GM12878 (cell line): ENCODE results near the gene NRG3. TPM values are rescaled to one million over a fixed set of nuclear protein-coding genes. Genes with fewer than 3 reads are reported as not detected.

Experiments used
- ATAC-seq: fragments of 200-7000 bp; cut with Tn5 transposase; 3 replicates; pipeline ENCODE4 v1.9.1; 2020; ENCODE audit warnings: mild to moderate bottlenecking, moderate library complexity
- BruUV-seq: library from RNA; stranded (reverse); fragments of 400-500 nt; replicated peaks from 2 replicates; lab custom pipeline; 2021; lab: Mats Ljungman, UMichigan
- CTCF ChIA-PET: fragments of 300-600 bp; sonication (Branson Sonifier 250); formaldehyde crosslinking; extraction: SDS; loops from one replicate; lab custom pipeline; 2021; ENCODE audit warnings: inconsistent platforms; lab: Yijun Ruan, JAX
- POLR2A ChIA-PET: fragments of 350-600 bp; formaldehyde crosslinking; extraction: SDS; loops from one replicate; lab custom pipeline; 2021; ENCODE audit warnings: inconsistent platforms; lab: Charles Lee
- RAD21 ChIA-PET: fragments of 300-600 bp; sonication (Branson Sonifier 250); formaldehyde crosslinking; loops from one replicate; lab custom pipeline; 2023; ENCODE audit warnings: antibody characterized with exemption; ENCODE audit not compliant: unreplicated experiment; lab: Charles Lee
- SMC1A ChIA-PET: fragments of 300-600 bp; sonication (Branson Sonifier 250); formaldehyde crosslinking; loops from one replicate; lab custom pipeline; 2023; ENCODE audit not compliant: unreplicated experiment, uncharacterized antibody; lab: Charles Lee
- DNase-seq: peaks from one replicate; pipeline ENCODE4 v3.0.0-alpha.2; 2011; ENCODE audit warnings: low read depth, low spot score
- FAIRE-seq: peaks from 3 replicates; lab custom pipeline; 2011; peaks lifted over from hg19 to GRCh38; lab: Jason Lieb, UNC
- H2AFZ ChIP-seq: 2 replicates; pipeline ENCODE4 v1.6.0; 2011; ENCODE audit warnings: low read depth, low read length, control low read depth; ENCODE audit not compliant: control insufficient read depth
- H3K27ac ChIP-seq: 2 replicates; pipeline ENCODE4 v1.5.1; 2011; ENCODE audit warnings: control low read depth; ENCODE audit not compliant: control insufficient read depth, insufficient read depth
- H3K27me3 ChIP-seq, 2 experiments: replicated peaks in 1 of 2; 2 replicates each; pipeline versions ENCODE4 v1.6.0 to v1.6.1; 2011; ENCODE audit warnings: low read length in 1 of 2; ENCODE audit not compliant: control insufficient read depth in 2 of 2, insufficient read depth in 2 of 2
- H3K36me3 ChIP-seq, 2 experiments: 2 replicates each; pipeline ENCODE4 v1.5.1; 2011; ENCODE audit warnings: low read length in 1 of 2; ENCODE audit not compliant: control insufficient read depth in 2 of 2, insufficient read depth in 2 of 2
- H3K4me1 ChIP-seq: 2 replicates; pipeline ENCODE4 v1.6.1; 2011; ENCODE audit warnings: mild to moderate bottlenecking, low read length, moderate library complexity, mixed read lengths; ENCODE audit not compliant: control insufficient read depth, insufficient read depth
- H3K4me2 ChIP-seq: 2 replicates; pipeline ENCODE4 v1.6.0; 2011; ENCODE audit warnings: control low read depth; ENCODE audit not compliant: control insufficient read depth, insufficient read depth
- H3K4me3 ChIP-seq: fragments of 200-600 bp; sonication (generic); 2 replicates; pipeline ENCODE4 v1.5.1; 2016
- H3K79me2 ChIP-seq: 2 replicates; pipeline ENCODE4 v1.6.0; 2011; ENCODE audit warnings: low read length; ENCODE audit not compliant: control insufficient read depth, insufficient read depth
- H3K9ac ChIP-seq: 2 replicates; pipeline ENCODE4 v1.8.0; 2011; ENCODE audit warnings: low read length, control low read depth, mixed read lengths; ENCODE audit not compliant: control insufficient read depth, insufficient read depth
- H3K9me3 ChIP-seq: replicated peaks from 3 replicates; pipeline ENCODE4 v1.5.1; 2011; ENCODE audit warnings: mild to moderate bottlenecking, low read length; ENCODE audit not compliant: control insufficient read depth, insufficient read depth
- H4K20me1 ChIP-seq: 2 replicates; pipeline ENCODE4 v1.6.0; 2011; ENCODE audit not compliant: control insufficient read depth, insufficient read depth
- BCLAF1 ChIP-seq: fragments of 450-650 bp; IDR thresholded peaks from 2 replicates; pipeline ENCODE4 v1.6.1; 2017; ENCODE audit warnings: antibody characterized with exemption, mild to moderate bottlenecking, moderate library complexity
- BHLHE40 ChIP-seq, 2 experiments: fragments of 450-650 bp in 1 of 2; IDR thresholded peaks; 2 replicates each; pipeline ENCODE4 v1.6.1; 2011 to 2017; ENCODE audit warnings: low read depth in 2 of 2, borderline replicate concordance in 1 of 2, improper control_type of control experiment in 1 of 2, low read length in 1 of 2, mild to moderate bottlenecking in 1 of 2
- NR2C2 ChIP-seq: IDR thresholded peaks from 2 replicates; pipeline ENCODE4 v1.6.1; 2011; ENCODE audit warnings: borderline replicate concordance, low read depth; ENCODE audit not compliant: control insufficient read depth, insufficient read length
- RB1 ChIP-seq: fragments of 450-650 bp; formaldehyde crosslinking; IDR thresholded peaks from 2 replicates; pipeline ENCODE4 v1.6.1; 2017; ENCODE audit warnings: mild to moderate bottlenecking, borderline replicate concordance
- TCF12 ChIP-seq: IDR thresholded peaks from 2 replicates; pipeline ENCODE4 v1.6.1; 2011; ENCODE audit warnings: low read depth, mild to moderate bottlenecking, low read length
- TCF3 ChIP-seq: IDR thresholded peaks from 2 replicates; pipeline ENCODE4 v1.6.1; 2012; ENCODE audit warnings: low read depth, mild to moderate bottlenecking, low read length, borderline replicate concordance; ENCODE audit not compliant: insufficient read depth
- YY1 ChIP-seq: IDR thresholded peaks from 2 replicates; pipeline ENCODE4 v1.6.1; 2011; ENCODE audit warnings: low read depth, mild to moderate bottlenecking, low read length
- ZNF217 ChIP-seq: fragments of 450-650 bp; IDR thresholded peaks from 2 replicates; pipeline ENCODE4 v1.6.1; 2017; ENCODE audit warnings: antibody characterized with exemption, mild to moderate bottlenecking
- WGBS: methylation state at CpG from one replicate; pipeline ENCODE4 v1.1.6; 2016; ENCODE audit warnings: low lambda C conversion rate; ENCODE audit not compliant: insufficient replicate concordance, insufficient coverage; ENCODE audit errors: missing lambda C conversion rate; 5-methylcytosine and 5-hydroxymethylcytosine counted together
- in situ Hi-C: fragments of 300-500 bp; cut with MboI; formaldehyde crosslinking; loops from 9 replicates; pipeline ENCODE4 v1.14.3; 2018; ENCODE audit warnings: mixed read lengths
- intact Hi-C: fragments of 100-400 bp; cut with micrococcal nuclease; formaldehyde crosslinking; loops from one replicate; pipeline ENCODE4 v1.14.2; 2022; ENCODE audit not compliant: unreplicated experiment
- polyA plus RNA-seq, 11 experiments: library from polyadenylated mRNA; depleted of rRNA in 4 of 11; unstranded in 6 of 11; stranded (reverse) in 5 of 11; fragments of >200 nt; fragmentation: Nextera tagmentation in 4 of 11; fragmentation: Illumina TruSeq in 1 of 11; extraction: Ambion mirVana in 4 of 11; extraction: Trizol in 1 of 11; gene quantifications; 1 replicate in 1 of 11; 2 replicates in 10 of 11; pipeline versions ENCODE4 v1.2.1 to v1.2.3, GENCODE V29; 2011 to 2016; ENCODE audit warnings: inconsistent platforms in 2 of 11, missing spikeins in 2 of 11, low read depth in 1 of 11
- total RNA-seq, 4 experiments: library from RNA; depleted of rRNA in 3 of 4; stranded (reverse); fragments of >200 nt in 3 of 4; fragmentation: Illumina TruSeq in 1 of 4; extraction: Trizol in 1 of 4; gene quantifications; 2 replicates each; pipeline versions ENCODE4 v1.2.1 to v1.2.3, GENCODE V29; 2013 to 2021
- TF ChIP-seq, protein P1 (sequence below): fragments of 450-650 bp; IDR thresholded peaks from 2 replicates; pipeline ENCODE4 v1.6.1; 2016; ENCODE audit warnings: mild to moderate bottlenecking
- TF ChIP-seq, protein P2 (sequence below): IDR thresholded peaks from 2 replicates; pipeline ENCODE4 v1.6.1; 2011; ENCODE audit warnings: low read depth, mild to moderate bottlenecking, low read length, moderate library complexity, borderline replicate concordance; ENCODE audit errors: extremely low read depth
- TF ChIP-seq, protein P3 (sequence below), 3 experiments: IDR thresholded peaks in 2 of 3; conservative IDR thresholded peaks in 1 of 3; 2 replicates each; pipeline ENCODE4 v1.5.1; 2011; ENCODE audit warnings: low read depth in 3 of 3, low read length in 3 of 3, mild to moderate bottlenecking in 3 of 3, control low read depth in 2 of 3, moderate library complexity in 2 of 3, inconsistent platforms in 1 of 3, mixed read lengths in 1 of 3; ENCODE audit not compliant: control insufficient read depth in 2 of 3, insufficient read depth in 1 of 3; ENCODE audit errors: extremely low read depth in 1 of 3

The NRG3 gene
- total and polyA plus RNA-seq, 10 of the 15 experiments (the other 5 are each of a cell fraction or from before 2014, with no cell fraction given) = 0.03 to 0.41 (median 0.17) TPM; not detected in 3

GRCh38 chr10:82256275-82256674 is 381.3 kb downstream of the NRG3 start:
- BruUV-seq = no TSS peak
- ChIA-PET POLR2A (no interaction called here), RAD21 (no interaction called here), CTCF (no interaction called here), SMC1A (interaction anchor here (0.8 kb wide), 1 partner anchor 24 kb away, joined by 3 read pairs; no protein-coding TSS in a partner anchor)
- H3K4me3 ChIP-seq = no peak overlapping the region
- no peaks in the 10 kb centered on the region for H3K36me3 ChIP-seq
- no peak for FAIRE-seq
- H3K27me3 ChIP-seq = no peaks in the 10 kb centered on the region
- TF ChIP-seq RB1 (no peak), ZNF217 (no peak), TCF3 (no peak), BHLHE40 (IDR thresholded peaks at IDR 0.05; ENCODE audit: borderline replicate concordance in 1 of 2, low read depth in 2 of 2, low read length in 1 of 2) (no peak), YY1 (no peak), BCLAF1 (no peak), TCF12 (no peak), NR2C2 (no peak)
- TF ChIP-seq, protein P1, sequence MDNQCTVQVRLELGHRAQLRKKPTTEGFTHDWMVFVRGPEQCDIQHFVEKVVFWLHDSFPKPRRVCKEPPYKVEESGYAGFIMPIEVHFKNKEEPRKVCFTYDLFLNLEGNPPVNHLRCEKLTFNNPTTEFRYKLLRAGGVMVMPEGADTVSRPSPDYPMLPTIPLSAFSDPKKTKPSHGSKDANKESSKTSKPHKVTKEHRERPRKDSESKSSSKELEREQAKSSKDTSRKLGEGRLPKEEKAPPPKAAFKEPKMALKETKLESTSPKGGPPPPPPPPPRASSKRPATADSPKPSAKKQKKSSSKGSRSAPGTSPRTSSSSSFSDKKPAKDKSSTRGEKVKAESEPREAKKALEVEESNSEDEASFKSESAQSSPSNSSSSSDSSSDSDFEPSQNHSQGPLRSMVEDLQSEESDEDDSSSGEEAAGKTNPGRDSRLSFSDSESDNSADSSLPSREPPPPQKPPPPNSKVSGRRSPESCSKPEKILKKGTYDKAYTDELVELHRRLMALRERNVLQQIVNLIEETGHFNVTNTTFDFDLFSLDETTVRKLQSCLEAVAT = no peak
- TF ChIP-seq, protein P2, sequence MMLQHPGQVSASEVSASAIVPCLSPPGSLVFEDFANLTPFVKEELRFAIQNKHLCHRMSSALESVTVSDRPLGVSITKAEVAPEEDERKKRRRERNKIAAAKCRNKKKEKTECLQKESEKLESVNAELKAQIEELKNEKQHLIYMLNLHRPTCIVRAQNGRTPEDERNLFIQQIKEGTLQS = no peak
- TF ChIP-seq, protein P3, sequence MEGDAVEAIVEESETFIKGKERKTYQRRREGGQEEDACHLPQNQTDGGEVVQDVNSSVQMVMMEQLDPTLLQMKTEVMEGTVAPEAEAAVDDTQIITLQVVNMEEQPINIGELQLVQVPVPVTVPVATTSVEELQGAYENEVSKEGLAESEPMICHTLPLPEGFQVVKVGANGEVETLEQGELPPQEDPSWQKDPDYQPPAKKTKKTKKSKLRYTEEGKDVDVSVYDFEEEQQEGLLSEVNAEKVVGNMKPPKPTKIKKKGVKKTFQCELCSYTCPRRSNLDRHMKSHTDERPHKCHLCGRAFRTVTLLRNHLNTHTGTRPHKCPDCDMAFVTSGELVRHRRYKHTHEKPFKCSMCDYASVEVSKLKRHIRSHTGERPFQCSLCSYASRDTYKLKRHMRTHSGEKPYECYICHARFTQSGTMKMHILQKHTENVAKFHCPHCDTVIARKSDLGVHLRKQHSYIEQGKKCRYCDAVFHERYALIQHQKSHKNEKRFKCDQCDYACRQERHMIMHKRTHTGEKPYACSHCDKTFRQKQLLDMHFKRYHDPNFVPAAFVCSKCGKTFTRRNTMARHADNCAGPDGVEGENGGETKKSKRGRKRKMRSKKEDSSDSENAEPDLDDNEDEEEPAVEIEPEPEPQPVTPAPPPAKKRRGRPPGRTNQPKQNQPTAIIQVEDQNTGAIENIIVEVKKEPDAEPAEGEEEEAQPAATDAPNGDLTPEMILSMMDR (IDR thresholded peaks at IDR 0.05 in 2 of 3, conservative IDR thresholded peaks at IDR 0.05 in 1 of 3; ENCODE audit: control insufficient read depth in 2 of 3, extremely low read depth in 1 of 3, insufficient read depth in 1 of 3, low read depth in 3 of 3, low read length in 3 of 3) = no peak
- no peak overlapping the region for H3K4me2 ChIP-seq
- no peak overlapping the region for H3K27ac ChIP-seq
- peak; percentile 15; the same call in 1 of the 3 replicates for ATAC-seq
- in situ Hi-C loops = no loop called here
- no peak for DNase-seq
- H3K9me3 ChIP-seq = no peaks in the 10 kb centered on the region
- 0% methylated on average over 3 of the region's 3 CpGs for WGBS
- no peak overlapping the region for H3K9ac ChIP-seq
- no peaks in the 10 kb centered on the region for H3K79me2 ChIP-seq
- intact Hi-C loops = no loop called here
- H4K20me1 ChIP-seq = no peaks in the 10 kb centered on the region
- no peaks in the 10 kb centered on the region for H3K4me1 ChIP-seq
- H2AFZ ChIP-seq = no peak overlapping the region
